HG03060 (cell line): ENCODE data around the gene GSTO1.
A peak's percentile ranks its signal among the peaks of the same experiment; 100 is the strongest.

Experiments used
- ATAC-seq: cut with Tn5 transposase; IDR thresholded peaks from one replicate; pipeline ENCODE4 v1.9.1; 2021; ENCODE audit warnings: low read depth, moderate number of reproducible peaks; ENCODE audit not compliant: unreplicated experiment

The GSTO1 gene

DNA sequence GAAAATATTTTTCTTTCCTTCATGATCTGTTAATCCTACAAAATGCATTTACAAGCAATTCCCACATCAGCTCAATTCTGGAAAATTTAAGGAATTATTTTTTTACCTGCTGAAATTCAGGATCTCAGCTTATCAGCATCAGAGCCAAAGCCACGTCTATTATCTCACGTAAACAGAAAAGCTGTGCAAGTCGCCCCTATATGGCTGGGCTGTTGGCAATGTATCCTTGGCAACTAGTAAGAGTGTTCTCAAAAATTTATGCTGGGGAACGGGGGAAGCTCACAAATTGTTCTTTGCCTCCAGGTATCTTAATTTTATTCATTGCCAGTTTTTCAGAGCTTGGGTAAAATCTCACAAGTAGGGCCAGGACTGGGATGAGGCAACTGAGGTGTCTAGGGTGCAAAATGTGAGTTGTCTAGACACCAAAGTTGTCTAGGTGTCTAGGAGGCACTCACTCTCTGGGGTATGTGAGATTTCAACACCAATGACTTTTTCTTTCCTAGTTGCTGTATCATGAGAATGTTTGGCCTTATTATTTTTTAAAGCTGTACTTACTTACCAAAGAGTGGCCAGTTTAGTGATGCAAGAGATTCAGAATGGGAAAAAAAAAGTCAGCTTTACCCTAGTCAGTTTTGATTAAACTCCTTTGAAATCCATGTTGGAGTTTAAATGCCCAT lies 19.3 kb downstream of the GSTO1 start:
- no peak for ATAC-seq

DNA sequence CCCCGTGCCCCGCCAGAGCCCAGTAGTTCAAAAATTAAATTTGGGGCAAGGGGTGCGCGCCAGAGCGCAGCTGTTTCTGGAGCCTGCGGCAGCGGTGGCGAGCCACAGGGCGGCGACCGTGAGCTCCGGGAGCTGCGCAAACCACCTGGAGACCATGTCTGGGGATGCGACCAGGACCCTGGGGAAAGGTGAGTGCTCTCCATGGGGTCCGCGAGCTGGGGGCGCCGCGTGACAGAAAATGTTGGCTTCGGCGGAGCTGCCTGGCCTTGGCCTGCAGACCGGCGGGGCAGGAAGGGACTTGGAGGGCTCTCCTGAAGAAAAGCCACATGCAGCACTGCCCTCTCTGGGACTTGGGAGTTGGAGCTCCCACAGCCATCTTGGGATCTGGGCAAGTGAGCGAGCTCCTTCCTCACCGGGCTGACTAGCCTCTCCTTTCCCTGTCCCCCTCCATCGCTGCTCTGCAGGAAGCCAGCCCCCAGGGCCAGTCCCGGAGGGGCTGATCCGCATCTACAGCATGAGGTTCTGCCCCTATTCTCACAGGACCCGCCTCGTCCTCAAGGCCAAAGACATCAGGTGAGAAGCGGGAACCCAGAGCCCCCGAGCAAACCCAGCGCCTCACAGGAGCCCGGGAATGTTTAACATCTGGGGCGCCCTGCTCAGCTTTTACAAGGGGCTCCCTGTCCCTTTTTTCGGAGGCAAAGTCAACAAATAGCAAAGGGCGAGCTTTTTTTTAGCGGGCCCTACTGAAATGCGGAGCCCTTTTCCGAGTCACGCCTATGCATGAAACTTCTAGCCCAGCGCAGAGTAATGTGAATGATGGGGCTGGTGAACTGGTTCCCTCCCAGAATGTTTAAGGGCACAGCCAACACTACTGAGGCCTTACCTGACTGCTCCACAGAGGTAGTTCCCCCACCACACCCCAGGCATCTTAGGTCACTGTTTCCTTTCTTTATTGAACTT lies 20.4 kb downstream of the GSTO1 start:
- no peak for ATAC-seq

DNA sequence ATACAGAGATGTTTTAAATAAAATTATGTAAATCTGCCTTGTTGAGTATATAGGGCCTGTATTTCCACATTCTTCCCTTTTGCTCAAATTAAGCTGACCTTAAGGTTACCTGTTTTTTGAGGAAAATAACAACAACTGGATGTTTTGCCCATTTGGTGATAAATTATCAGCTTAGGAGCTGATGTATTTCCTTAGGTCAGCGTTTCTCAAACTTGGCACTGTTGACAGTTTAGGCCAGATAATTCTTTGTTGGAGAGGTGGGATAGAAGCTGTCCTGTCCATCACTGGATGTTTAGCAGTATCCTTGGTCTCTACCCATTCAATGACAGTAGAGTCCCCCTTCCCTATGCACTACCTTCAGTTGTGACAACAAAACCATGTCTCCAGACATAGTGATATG lies 21.5 kb downstream of the GSTO1 start:
- no peak for ATAC-seq

DNA sequence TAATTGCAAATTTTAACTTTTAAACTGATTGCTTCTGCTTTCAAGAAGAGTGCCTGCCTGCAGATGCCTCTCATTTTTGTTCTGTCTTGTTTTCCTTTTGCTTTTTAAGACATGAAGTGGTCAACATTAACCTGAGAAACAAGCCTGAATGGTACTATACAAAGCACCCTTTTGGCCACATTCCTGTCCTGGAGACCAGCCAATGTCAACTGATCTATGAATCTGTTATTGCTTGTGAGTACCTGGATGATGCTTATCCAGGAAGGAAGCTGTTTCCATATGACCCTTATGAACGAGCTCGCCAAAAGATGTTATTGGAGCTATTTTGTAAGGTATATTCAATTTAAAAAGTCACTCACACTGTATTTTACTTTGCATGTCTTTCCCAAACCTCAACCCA lies 23.1 kb downstream of the GSTO1 start:
- ATAC-seq = no peak

DNA sequence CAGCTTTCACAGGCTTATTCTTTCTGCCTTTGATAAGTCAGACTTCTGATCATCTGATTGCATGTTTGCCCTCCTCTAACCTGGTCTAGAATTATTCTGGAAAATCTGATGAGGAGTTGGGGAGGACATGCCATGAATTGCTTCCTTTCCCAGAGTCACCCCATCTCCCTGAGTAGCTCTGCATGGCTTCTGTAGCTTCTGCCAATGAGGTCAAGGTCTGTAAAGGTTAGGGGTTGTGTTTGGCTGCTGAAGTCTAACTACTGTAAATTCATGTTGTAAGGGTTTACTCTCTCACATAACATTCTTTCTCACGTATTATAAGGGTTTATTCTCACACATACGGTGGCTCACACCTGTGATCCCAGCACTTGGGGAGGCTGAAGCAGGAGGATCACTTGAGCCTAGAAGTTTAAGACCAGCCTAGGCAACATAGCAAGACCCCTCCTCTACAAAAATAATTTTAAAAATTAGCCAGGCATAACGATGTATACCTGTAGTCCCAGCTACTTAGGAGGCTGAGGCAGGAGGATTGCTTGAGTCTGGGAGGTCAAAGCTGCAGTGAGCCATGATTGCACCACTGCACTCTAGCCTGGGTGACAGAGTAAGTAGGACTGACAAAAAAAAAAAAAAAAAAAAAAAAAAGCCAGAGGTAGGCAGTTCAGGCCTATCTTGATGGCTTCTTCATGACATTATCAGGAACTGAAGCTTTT lies 25.0 kb downstream of the GSTO1 start:
- no peak for ATAC-seq

DNA sequence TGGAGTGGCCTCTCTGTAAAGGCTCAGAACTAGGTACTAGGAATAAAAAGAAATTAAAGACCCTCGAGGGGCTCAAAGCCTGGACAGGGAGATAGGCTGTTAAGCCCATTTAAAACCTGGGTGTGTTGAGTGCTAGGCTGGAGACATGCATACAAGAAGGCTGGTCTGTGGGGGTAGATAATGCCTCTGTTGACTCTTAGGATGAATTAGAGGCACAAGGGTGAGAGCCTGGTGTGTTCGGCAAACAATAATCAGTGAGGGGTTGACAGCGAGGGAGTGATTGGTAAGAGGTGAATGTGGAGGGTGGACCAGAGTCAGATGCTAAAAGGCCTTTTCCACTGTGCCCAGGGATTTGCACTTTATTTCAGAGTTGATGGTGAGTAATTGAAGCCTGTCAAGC lies 27.0 kb downstream of the GSTO1 start:
- no peak for ATAC-seq

DNA sequence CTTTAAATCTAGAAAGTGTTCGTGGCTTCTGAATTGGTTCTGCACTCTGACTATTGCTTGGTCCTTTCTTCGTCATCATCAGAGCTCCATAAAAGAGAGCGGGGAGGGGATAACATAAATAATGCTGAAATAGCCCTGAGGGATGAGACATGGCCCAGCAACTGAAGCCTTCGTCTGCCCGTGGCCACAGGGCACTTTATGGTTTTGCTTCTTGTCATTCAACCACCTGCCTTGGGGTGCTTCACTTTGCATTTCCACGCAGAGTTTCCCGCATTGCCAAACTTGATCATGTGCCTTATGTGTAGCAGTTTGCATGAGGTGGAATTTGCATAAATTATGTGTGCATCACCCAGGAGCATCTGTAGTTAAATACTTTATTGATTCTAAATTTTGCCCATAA lies 30.2 kb downstream of the GSTO1 start:
- ATAC-seq = no peak

DNA sequence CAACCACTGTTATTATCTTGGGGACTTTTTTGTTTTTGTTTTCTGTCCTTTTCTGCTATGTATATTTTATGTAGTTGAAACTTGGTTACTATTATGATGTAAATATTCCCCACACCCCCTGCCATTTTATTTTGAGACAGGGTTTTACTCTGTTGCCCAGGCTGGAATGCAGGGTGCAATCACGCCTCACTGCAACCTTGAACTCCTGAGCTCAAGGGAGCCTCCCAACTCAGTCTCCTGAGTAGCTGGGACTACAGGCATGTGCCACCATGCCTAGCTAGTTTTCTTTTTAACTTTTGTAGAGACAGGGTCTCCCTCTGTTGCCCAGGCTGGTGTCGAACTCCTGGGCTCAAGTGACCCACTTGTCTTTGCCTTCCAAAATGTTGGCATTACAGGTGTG lies 32.2 kb downstream of the GSTO1 start:
- ATAC-seq = no peak

DNA sequence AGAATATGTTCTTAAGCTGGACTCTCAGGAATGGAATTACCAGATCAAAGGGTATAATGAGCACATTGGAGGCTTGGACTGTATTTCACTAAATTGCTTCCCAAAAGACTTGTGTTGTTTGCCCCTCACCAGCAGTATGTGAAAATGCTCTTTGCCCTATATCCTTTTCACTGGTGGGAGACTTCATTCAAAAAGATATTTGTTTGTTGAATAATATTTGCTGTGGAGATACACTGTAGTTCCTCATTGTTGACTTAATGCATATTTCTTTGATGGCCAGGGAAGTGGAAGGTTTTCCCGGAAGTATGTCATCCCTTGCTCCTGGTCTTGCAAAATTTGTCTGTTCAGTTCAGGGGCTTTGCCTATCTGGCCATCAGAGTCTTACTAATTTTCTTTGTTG lies 33.7 kb downstream of the GSTO1 start:
- ATAC-seq = no peak

DNA sequence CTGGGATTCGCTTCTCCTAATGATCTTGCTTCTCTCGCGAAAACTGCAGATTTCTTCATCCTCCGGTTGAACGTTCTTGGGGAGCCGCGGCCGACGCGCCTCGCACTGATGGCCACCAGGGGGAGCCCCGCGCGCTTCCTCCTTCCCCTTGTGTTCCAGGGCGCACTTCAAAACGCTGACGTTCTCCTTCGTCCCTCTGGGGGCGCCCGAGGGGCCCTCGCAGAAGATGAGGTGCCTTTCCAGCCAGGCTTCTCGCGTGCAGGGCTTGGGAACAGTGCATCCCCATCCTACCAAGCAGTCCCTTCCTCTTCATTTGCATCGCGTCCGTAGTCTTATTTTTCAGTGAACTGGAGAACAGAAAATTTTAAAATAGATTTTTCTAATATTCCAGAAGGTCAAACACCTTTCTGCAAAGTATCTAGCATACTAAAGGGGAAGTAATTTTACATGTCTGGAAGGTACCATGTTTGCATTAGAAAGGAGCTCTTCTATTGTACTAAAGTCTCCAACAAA lies 36.8 kb downstream of the GSTO1 start:
- peak; percentile 95 for ATAC-seq

DNA sequence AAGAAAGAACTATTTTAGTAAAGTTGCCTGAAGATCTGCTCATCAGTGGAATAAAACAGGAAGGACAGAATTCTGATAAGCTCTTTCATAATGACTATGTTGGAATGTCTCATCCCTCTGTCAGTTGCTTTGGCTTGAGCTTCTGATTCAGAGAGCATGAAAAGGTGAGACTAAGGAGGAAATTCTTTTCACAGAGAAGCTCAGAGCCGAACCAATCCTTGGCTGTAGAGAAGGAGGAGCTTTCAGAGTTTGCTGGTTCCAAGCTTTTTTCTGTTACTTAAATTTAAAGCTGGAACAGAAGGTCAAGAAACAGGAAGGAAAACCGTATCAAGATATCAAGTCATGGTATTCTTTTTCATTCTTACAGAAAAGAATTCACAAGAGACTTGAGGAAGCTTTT lies 38.3 kb downstream of the GSTO1 start:
- no peak for ATAC-seq

DNA sequence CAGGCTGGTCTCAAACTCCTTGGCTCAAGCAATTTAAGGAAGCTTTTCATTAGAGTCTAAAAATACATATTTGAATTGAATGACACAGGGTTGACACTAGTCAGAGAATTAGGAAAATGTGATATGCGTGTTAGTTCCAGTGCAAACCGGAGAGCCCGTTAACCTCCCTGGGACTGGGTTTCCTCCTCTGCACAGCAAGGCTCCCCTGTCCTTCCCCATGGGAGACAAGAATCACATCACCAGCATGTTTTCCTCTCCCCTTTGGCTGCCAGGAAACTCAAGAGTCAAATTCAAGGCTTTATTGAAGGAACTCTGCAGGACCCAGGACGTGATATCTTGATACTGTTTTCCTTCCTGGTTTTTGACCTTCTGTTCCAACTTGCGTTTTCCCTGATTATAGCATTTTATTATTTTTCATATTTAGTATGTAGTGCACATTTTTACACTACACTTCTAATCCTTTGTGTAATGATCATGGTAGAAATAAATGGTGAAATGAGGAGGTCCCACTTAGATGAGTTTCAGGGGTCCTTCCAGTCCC lies 39.2 kb downstream of the GSTO1 start:
- ATAC-seq = no peak

DNA sequence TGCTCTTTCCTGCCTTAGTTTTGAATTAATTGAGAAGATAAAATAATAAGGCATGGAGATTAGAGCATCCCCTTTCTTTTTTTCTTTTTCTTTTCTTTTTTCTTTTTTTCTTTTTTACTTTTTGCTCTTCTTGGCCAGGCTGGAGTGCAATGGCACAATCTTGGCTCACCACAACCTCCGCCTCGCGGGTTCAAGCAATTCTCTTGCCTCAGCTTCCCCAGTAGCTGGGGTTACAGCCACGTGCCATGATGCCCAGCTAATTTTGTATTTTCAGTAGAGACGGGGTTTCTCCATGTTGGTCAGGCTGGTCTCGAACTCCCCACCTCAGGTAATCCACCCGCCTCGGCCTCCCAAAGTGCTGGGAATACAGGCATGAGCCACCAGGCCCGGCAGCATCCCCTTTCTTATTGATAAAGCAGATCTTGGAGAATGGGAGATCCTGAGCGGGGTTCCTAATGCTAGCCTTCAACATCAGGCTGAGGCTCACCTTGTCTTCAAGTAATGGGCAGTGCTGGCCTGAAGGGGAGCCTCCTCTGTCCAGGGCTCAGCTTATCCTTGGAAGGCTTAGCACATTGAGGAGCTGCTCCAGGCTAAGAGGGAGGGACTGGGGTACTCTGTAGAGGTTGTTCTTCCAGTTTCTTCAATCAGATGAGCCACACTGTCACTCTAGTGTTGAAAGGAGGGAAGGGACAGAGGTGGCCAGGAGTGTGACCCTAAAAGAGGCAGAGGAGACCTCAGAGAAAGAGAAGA lies 42.2 kb downstream of the GSTO1 start:
- no peak for ATAC-seq

DNA sequence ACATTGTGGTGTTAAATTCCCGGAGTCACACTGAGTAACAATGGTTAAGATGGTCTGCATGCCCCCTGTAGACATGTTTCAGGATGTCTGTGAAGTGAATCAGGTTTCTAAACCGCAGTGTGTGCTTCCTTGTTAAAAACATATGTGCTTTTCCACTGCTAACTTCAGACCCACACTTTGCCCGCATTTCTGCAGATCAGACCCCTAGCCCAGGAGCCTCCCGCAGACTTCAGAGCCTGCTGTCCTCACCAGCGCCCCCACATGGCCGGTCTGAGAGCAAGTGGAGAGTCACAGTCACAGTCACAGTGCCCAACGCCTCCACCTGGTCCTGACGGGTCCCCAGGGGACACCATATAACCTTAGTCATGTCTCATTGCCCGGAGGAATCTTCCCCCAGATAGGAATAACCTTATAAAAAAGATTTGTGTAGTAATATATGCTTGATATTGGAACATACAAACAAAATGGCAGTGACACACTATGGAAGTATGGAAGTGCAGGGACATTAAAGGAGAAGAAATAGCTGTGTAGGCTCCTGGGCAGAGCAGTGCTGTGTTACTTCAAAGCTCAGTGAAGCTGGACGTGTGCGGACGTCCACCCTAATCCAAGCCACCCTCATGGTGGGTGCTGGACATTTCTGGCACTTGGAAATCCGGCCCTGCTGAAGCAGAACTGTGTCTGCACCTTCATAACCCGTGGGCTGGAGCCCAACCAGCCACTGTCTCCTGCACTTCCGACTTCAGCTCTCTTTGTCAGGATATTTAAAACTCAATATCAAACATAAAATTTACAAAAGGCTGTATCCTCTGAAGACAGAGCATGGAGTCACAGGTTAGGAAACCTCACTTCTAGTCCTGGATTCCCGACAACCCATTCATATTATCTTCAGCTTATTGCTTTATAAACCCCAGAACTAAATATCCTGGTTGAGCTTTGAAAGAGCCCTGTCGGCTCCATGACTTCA lies 43.3 kb downstream of the GSTO1 start:
- ATAC-seq = no peak

DNA sequence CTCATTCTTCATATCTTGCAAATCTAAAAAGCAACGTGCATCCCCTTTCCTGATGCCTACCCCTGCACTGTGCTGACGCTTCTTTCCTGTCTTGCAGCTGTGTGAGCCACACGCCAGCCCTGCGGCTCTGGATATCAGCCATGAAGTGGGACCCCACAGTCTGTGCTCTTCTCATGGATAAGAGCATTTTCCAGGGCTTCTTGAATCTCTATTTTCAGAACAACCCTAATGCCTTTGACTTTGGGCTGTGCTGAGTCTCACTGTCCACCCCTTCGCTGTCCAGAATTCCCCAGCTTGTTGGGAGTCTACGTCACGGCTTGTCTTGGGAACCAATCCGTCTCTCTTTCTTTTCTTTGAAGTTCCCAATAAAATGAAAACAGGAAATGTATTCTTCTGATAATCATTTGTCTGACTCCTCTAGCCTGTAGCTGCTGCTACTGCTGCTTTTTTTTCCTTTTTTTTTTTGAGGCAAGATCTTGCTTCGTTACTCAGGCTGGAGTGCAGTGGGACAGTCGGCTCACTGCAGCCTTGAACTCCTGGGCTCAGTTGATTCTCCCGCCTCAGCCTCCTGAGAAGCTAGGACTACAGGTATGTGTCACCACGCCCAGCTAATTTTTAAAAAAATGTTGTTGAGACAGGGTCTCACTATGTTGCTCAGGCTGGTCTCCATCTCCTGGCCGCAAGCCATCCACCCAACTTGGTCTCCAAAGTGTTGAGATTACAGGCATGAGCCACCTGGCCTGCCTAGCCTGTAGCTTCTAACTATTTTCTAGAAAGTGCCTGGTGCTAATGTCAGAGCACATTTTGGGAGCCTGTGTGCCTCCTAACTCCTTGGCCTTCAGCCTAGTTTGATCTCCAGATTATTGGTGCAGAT lies 44.6 kb downstream of the GSTO1 start:
- ATAC-seq = no peak

DNA sequence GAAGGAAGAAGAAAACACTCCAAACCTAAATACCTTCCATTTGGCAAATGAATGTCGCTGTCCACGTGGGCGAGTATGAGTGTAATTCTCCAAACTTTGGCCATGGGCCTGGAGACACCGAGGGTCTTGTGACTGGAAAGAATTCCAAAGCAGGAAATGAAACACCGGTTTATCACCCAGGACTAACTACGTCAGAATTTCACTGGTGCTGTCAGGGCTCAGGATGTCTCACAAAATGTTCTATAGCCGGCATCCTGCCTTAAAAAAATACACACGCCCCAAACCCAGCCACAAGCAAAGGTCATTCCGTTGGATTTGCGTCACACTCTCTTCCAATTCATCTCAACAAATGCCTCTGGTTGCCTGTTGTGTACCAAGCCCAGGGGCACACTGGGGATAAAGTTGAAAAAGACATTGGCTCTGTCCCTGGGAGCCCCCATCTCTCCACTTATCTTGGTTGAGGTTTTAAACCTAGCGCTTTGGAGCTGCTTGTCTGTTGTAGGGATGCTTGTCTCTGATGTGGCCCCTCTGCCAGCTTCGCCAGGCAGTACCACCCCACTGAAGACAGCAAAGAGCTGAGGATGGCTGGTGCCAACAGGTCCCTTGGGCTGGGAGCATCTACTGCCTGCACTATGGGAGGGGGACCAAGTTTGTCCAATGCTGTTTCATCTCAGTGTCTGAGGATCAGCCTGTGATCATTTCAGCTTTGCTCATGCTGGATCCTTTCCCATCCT lies 45.5 kb downstream of the GSTO1 start:
- no peak for ATAC-seq

DNA sequence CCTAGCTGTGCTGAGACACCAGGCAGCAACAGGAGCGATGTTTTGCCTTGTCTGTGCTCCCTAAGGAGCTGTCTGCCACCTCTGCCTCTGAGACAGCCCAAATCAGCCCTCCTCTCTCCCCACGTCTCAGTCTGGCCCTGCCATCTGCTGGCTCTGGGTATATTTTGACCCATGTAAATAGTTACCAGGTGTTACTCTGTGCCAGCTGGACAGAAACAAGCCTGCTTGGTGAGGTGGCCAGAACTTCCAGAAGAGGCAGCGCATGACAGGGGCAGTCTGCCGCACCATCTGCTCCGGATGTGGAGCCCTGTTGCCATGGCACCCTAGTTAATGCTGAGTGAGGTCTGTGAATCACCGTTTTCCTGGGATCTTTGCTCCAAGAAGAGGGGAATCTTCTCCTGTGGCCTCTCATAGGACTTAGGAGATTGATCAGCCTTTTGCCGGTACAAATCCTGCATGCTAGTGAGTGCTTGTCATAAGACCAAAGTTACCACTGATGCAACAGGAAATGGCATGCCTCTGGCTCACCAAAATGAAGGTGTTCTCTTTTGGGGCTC lies 46.1 kb downstream of the GSTO1 start:
- ATAC-seq = no peak
